Left hindlimb (tissue), 1 donor: Measurements from ENCODE around the gene NNT.
"Not testable (repeated sequence)": the region's sequence is repeated elsewhere in the genome, so short reads cannot be mapped to it uniquely, and the experiment has no call there.

Source experiments
- DNase-seq: peaks from one replicate; pipeline ENCODE4 v3.0.0-alpha.2; 2018

The NNT gene

DNA sequence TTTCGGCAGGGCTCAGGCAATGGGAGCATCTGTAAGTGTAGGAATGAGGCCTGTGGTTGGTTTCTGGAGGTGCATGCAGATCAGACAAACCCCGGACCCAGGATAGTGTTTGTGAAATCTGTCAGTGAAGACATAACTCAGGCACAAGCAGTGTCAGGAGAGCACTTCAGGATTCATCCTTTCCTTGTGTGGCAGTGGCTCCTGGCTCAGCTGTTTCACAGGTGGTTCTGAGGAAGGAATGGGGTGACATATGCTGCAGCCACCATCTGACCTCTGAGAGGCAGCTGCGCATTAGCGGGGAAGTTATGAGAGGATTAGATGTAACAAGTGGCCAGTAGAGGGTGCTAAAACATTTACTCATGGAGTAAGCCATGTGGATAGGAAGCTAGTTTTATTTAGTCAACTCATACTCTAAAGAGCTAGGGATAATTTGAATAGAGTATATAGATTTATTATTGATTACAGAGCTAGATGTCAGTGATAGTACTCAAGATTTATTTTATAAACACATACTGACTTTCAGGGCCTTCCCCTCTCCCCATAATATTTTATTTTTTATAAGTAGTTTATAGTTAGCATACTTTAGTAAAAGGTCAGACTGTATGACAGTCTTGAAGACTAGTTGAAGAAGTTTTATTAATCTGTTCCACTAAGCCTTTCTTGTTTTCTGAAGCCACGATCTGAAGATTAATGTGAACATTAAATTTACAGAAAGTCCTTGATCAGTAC is 28.4 kb downstream of the NNT start:
- peak; percentile 41 for DNase-seq

DNA sequence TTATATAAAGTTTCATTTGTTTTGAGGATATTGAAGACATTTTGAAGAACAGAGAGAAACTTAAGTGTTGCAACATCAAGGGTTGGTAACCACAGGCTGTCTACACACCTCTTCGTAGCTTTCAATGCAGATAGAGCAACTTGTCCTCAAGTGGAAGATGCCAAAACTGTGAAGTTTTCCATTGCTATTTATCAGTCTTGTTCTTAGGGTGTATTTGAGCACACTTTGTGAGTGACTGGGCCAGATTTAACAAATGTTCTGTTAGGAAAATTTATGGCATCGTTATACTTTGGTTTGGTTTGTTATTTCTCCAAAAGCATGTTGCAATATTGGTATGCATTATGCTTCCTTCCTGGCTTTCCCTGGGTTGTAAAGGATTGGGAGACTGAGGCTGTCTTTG is 31.6 kb downstream of the NNT start:
- DNase-seq = no peak

DNA sequence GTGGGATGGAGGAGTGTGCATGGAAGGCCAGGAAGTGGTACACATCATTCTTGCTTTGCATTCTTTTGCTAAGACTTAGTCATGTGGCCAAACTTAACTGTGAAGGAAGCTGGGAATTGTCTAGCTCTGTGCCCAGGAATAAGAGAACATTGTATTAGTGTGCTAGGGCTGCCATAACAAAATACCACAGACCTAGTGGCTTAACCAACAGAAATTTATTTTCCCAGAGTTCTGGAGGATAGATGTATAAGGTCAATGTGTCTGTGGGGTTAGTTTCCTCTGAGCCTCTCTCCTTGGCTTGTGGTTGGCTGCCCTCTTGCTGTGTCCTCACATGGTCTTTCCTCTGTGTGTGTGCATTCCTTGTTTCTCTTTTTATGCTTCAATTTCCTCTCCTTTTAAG is 32.4 kb downstream of the NNT start:
- DNase-seq = no peak

DNA sequence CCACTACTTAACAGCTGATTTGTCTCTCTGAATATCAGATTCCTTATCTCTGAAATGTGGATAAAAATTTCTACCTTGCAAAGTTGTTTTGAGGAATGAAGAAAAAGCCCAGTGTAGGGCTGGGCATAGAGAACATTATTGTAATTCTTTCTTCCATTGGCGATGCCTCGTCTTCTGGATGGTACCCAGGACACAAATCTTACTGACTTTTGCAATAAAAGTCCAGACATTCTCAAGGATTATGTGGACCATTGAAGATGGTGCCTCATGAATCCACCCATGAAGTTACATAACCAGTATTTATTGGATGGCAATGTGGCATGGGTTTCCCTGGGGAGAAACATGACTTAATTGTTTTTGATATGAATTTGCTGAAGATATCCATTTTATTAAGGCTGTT is 33.1 kb downstream of the NNT start:
- DNase-seq = no peak

DNA sequence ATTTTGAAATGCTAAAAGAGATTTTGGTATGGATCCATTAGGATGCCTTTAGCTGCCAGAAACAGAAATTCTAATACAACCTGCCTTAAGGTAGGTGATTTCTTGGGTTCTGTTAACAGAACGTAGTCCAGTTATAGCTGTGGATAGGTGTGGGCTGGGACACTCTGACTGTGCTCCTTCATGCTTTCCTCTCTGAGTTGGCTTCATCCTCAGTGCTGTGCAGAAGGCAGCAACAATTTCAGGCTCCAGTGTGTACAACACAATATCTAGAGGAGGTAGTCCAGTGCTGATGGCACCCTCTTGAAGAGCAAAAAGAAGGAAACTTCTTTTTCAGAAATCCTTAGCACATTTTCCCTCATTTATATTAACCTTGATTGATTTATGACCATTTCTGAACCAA is 34.4 kb downstream of the NNT start:
- no peak for DNase-seq

DNA sequence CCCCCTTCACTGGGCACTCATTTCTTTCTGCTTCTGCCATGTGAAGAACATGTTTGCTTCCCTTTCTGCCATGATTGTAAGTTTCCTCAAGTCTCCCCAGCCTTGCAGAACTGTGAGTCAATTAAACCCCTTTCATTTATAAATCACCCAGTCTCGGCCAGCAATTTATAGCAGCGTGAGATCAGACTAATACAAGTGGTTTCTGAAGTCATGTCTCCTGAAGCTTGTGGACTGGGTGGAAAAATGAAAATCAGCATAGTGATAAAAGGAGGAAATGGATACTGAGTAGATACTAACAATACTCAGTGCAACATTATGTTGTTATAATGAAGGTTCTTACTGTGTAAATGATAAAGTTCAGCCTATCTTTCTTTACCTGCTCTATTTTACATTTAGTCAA is 35.1 kb downstream of the NNT start:
- no peak for DNase-seq

DNA sequence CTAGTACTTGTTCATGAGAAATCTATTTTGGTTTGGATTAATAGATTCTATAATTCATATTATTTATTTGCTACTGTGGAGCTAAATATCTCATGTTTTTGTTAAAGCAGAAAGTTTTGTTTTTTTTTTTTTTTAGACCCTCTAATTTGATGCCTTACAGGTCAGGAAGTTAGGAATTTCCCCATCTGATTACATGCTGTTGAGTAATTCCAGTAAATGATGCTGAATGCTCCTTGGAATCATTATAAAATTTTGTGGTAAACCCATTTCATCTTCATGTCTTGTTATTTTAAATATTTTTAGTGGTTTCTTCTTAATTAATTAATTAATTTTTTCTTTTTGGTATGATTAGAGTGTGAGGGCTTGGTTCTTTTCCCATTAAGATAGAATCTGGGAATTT is 35.6 kb downstream of the NNT start:
- no peak for DNase-seq

DNA sequence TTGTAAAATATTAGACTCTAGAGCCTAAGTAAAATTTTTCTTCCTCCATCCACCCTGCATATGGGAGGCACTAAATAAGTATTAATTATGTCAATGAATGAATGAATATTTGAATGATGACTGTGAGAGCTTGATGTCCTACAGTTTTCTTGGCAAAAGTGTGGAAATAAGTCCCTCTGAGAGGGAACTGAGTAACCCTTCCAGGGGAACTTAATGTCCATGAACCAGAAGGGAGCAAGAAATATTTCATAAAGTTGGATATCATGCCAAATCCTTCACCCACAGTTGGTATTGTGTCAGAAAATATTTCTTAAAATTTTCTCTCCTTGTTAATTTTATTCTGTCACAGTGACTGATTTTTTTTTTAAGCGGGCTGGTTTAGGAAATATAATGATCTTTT is 36.6 kb downstream of the NNT start:
- no peak for DNase-seq

DNA sequence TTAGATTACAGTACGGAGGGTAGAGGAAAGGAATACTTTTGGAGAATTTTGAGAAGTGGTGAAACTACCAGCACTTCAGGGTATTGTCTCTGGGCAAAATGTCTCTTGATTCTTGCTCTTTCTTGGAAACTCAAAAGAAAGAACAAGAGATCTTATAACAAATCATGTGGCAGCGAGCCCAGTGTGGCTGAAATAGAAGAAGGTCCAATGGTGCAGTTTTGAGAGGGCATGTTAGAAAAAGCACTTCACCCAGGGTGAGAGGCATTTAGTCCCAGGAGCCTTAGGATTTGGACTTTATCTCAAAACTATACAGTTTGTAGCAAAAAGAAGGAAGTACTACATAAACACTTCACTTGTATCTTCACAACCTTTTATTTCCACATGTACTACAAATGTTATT is 39.4 kb downstream of the NNT start:
- no peak for DNase-seq

DNA sequence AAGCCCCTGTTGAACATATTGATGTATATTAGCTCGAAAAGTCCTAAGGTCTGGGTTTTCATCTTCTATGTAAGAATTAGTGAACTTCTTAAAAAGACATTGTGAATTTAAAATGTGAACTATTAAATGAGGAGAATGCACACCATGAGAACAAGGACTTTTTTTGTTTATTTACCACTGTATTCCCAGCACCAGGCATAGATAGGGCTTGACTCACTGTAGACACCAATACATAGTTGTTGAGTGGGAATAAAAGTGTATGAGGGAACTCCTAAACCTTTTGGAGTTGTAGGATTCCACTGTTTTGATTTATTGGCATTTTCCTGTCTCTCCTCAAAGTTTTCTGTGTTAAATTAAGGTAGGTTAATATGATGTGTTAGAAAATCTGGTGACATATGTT is 40.3 kb downstream of the NNT start:
- no peak for DNase-seq

DNA sequence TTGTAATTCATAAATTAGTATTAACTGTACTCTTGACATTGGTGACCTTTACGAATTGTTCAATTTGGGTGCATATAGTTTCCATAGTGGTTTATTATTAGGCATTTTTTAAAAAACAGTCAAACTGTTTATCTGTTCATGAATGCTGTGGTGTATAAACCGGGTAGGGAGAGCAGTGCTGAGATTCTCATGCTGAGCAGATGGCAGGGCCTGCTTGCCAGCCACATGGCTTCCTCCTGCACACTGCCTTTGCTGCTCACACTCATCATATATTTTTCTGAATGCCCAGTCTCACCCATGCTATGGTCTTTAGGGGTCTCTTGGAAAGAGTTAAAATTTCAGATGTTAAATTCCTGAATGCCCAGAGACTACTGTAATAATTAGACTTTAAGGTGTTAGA is 40.8 kb downstream of the NNT start:
- no peak for DNase-seq

DNA sequence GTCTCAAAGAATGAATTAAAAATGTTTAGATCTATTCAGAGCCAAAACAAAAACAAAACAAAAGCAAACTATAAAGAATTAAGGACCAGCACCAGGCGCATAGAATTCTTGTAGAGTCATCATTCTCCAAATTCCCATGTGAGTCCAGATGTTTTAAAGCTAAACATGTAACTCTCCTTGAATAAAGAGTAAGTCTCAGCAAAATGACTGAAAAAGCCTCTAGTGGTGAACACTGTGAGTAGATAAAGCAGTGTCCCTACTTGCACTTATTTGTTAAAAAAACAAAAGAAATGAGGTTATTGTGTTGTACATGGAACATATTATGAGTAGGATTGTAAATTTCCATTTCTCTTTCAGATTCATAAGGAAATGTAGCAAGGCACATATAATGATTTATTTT is 44.0 kb downstream of the NNT start:
- no peak for DNase-seq

DNA sequence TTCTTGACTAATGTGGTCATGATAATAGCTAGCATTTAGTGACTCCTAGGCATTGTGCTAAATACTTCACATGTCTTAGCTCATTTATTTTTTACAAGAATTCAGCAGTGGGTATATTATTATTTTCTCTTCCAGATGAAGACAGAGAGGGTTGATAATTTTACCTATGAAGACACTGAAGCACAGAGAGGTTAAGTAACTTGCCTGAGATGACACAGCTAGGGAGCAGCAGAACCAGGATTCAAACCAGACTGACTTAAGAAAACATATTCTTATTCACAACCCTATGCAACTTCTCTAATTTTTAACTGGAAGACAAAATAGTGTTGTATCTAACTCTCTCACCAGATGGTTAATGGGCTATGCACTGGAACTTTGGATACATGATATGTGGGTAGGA is 44.8 kb downstream of the NNT start:
- no peak for DNase-seq

DNA sequence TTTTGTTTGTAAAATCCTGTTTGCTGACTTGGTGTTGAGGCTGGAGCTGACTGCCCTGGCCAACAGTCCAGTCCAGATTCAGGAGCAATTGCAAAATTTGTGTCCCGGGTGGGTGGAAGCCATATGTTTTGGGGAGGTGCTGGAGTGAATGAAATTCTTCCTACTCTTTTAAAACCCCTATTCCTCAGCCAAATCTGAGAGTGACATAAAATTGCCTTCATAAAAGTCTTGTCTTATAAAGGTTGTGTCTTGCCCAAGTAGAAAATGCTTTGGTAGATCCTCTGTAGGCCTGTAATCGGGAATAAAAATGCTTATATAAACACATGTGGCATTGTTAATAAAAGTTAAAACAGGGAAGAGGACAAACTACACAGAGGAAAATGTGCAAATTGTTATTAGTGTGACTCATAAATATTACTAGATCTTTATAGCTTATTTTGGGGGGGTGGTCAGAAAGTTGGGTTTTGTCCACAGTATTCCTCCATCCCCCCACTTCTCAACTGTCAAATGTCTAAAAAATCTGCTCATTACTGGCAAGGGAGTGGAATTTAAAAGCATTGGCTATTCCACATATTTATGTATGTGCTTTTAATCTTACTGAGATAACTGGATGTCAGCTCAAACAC is 45.6 kb downstream of the NNT start:
- no peak for DNase-seq

DNA sequence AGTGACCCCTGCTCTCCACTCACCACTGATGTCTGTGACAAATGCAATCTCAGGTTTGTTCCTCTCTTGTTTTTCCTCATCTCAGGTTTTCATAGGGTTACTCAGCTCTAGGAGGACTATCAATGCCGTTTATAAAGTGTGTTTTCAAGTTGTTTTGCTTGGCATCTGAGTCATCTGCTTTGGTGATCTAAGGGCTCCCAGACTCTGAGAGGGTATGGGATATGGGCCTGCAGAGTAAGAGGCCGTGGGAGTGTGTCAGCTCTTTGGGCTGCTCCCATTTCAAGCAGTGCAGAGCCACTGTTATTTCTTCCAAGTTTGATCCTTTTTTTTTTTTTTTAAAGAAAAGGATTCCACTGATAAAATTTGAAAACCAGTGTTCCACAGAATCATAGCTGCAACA is 46.3 kb downstream of the NNT start:
- no peak for DNase-seq

DNA sequence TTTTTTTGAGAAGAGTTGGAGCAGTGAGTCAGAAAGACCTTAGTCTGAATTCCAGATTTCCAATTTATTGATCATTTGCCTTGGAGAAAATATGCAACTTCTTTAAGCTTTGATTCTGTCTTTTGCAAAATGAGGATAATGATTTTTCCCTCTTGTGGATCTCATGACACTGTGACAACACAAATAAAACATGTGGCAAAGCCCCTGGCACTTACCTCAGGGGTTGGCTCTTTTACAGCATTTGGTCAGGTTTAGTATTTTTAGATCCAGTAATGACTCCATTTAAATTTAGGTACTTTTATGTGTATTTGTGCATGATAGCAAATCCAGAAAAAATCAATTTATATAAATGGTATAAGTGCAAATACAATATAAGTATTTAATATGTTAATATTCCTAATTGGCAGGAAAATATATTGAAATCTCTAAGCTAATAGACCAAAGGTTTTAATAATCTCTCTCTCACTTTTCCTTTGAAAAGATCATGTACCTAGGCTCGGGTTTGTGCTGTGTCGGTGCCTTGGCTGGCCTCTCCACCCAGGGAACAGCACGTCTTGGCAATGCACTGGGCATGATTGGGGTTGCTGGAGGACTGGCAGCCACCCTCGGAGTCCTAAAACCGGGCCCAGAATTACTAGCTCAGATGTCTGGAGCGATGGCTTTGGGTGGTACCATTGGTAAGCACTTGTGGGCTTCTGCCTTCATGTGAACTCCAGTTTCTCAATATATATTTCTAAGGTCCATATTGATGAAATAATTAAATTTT is 49.7 kb downstream of the NNT start:
- DNase-seq = no peak

DNA sequence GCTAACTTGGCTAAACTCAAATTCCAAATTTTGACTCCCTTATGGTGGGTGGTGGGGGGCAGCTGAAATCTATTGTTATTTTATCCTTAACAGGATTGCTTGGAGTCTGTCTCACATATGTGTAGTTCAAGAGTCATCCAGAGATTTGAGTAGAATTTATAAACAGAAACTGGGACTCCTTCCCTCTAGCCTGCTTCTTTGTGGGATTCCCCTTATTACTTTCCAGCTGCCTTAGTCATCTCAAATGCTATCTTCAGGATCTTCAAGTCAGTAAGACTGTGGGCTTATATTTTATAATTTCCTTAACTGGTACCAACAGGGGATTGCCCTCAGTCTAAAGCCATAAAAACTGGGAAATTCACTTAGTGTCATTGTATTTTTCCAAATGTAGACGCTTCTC is 55.5 kb downstream of the NNT start:
- DNase-seq = no peak

DNA sequence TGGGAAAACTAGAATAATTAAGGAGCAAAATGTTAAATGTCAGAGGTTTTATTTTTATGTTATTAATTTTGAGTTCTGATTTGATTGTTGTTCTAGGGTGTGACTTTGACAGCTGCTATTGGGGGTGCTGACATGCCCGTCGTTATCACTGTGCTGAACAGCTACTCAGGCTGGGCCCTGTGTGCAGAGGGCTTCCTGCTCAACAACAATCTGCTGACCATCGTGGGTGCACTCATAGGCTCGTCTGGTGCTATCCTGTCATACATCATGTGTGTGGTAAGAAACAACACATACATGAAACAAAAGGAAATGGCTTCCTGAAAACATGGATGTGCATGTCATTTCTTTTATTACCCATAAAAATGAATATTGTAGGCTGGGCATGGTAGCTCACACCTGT is 56.1 kb downstream of the NNT start:
- DNase-seq = no peak

DNA sequence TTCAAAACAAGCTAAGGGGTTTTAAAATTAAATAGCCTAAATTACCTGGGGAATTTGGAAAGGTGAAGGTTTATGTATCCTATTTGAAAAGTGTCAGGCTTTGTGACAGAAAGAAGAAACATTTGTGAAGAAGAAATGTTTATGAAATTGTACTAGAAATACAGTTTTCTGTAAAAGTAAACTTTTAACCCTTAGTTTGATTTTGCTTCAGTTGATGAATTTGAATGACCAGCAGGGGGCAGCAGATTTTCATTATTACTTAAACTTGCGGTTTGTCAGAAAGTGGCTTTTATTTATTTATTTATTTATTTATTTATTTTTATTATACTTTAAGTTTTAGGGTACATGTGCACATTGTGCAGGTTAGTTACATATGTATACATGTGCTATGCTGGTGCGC is 58.1 kb downstream of the NNT start:
- no peak for DNase-seq

DNA sequence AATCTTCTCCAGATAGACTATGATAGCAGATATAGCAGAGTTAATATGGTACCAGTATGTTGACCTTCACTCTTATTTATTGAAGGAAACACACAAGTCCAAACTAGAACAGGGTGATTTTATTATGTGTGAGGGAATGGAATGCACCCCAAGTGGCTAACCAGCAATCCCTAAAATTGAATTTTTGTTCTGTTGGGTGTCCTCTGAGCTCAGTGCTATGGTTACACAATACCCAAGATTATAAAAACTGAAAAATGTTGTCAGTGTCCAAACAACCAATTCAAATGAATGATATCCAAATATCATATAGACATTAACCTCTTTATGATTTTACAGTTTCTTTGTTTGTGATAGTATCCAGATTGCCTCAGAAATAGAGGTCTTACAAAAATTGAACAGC is 60.9 kb downstream of the NNT start:
- DNase-seq = no peak

DNA sequence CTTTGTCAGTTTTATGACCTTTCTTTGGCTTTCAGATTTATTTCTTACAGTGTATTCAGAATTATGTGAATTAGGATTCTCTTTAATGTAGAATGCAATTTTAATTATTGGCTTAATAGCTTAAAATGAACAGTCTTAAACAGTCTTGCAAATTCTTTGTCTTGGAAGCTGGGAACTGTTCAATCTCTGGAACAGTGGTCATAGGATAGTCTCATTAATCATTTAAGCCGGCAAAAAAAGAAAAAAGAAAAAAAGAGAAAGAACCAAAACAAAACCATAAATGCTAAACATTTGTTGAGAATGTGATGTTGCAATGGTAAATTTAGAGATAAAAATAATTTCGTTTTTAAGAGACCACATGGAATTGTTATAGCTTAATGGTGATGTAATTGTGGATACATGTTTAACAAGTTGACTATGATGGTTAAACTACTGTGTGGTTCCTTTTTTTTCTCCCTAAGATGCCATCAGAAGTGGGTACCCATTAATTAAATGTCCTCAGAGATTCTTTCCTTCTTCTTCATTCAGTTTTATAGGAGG is 61.6 kb downstream of the NNT start:
- no peak for DNase-seq

DNA sequence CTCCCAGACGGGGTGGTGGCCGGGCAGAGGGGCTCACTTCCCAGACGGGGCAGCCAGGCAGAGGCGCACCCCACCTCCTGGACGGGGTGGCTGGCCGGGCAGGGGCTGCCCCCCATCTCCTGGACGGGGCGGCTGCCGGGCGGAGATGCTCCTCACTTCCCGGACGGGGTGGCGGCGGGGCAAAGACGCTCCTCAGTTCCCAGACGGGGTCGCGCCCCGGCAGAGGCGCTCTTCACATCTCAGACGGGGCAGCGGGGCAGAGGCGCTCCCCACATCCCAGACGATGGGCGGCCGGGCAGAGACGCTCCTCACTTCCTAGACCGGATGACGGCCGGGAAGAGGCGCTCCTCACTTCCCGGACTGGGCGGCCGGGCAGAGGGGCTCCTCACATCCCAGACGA is 62.8 kb downstream of the NNT start:
- DNase-seq = not testable (repeated sequence)

DNA sequence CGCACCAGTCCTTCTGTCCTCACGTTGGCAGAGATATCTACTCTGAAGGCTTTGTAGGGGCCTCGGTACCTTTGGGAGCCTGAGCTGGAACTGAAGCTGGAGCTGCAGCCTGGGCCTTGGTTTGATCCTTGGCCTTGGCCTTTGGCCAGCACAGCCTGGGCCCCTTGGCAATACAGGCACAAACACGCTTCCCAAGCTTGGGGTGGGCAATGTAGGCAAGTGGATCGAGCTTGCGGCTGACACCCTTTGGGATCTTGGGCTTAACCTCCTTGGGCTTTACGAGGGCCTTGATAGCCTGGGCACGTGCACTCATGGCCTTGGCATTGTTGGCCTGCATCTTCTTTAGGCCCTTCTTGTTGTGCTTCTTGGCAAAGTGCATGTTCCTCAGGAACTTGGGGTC is 63.7 kb downstream of the NNT start:
- not testable (repeated sequence) for DNase-seq

DNA sequence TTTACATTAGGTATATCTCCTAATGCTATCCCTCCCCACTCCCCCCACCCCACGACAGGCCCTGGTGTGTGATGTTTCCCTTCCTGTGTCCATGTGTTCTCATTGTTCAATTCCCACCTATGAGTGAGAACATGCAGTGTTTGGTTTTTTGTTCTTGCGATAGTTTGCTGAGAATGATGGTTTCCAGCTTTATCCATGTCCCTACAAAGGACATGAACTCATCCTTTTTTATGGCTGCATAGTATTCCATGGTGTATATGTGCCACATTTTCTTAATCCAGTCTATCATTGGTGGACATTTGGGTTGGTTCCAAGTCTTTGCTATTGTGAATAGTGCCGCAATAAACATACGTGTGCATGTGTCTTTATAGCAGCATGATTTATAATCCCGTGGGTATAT is 64.4 kb downstream of the NNT start:
- not testable (repeated sequence) for DNase-seq
